Fibroblast of lung (primary cell): ENCODE results near the gene MFSD12. TPM values are rescaled to one million over a fixed set of nuclear protein-coding genes. Genes with fewer than 3 reads are reported as not detected.

Source experiments
- DNase-seq, 2 donors: peaks; one replicate each; pipeline versions ENCODE4 v3.0.0 to v3.0.0-alpha.2; 2010; ENCODE audit warnings: low read depth in 2 of 2
- H2AFZ ChIP-seq: 2 replicates; pipeline ENCODE4 v1.5.1; 2012; ENCODE audit warnings: low read length, control low read depth, inconsistent platforms
- H3K27ac ChIP-seq: 2 replicates; pipeline ENCODE4 v1.5.1; 2011; ENCODE audit warnings: low read length, control low read depth; ENCODE audit not compliant: insufficient read depth
- H3K27me3 ChIP-seq: 2 replicates; pipeline ENCODE4 v1.5.1; 2011; ENCODE audit warnings: mild to moderate bottlenecking, low read length; ENCODE audit not compliant: control insufficient read depth, insufficient read depth
- H3K36me3 ChIP-seq: 2 replicates; pipeline ENCODE4 v1.5.1; 2011; ENCODE audit warnings: low read length; ENCODE audit not compliant: control insufficient read depth, insufficient read depth
- H3K4me1 ChIP-seq: 2 replicates; pipeline ENCODE4 v1.5.1; 2011; ENCODE audit warnings: low read length; ENCODE audit not compliant: control insufficient read depth, insufficient read depth; ENCODE audit errors: extremely low read depth
- H3K4me2 ChIP-seq: 2 replicates; pipeline ENCODE4 v1.5.1; 2011; ENCODE audit warnings: low read length, control low read depth; ENCODE audit not compliant: insufficient read depth; ENCODE audit errors: extremely low read depth
- H3K4me3 ChIP-seq, 4 experiments: fragments of 200-600 bp in 1 of 4; sonication (generic) in 1 of 4; replicated peaks in 1 of 4; 2 replicates each; pipeline ENCODE4 v1.5.1; 2011 to 2016; ENCODE audit warnings: low read length in 4 of 4, low read depth in 3 of 4, mild to moderate bottlenecking in 3 of 4, control low read depth in 2 of 4, inconsistent platforms in 1 of 4, mixed read lengths in 1 of 4; ENCODE audit not compliant: insufficient read depth in 1 of 4; ENCODE audit errors: control extremely low read depth in 1 of 4
- H3K79me2 ChIP-seq: 2 replicates; pipeline ENCODE4 v1.5.1; 2012; ENCODE audit warnings: mild to moderate bottlenecking, low read length, inconsistent platforms; ENCODE audit not compliant: control insufficient read depth, insufficient read depth
- H3K9ac ChIP-seq: 2 replicates; pipeline ENCODE4 v1.5.1; 2011; ENCODE audit warnings: mild to moderate bottlenecking, low read length, control low read depth; ENCODE audit not compliant: insufficient read depth
- H3K9me3 ChIP-seq: 2 replicates; pipeline ENCODE4 v1.5.1; 2012; ENCODE audit warnings: low read depth, low read length; ENCODE audit not compliant: control insufficient read depth, insufficient read depth
- H4K20me1 ChIP-seq: 2 replicates; pipeline ENCODE4 v1.5.1; 2011; ENCODE audit warnings: low read length; ENCODE audit not compliant: control insufficient read depth, insufficient read depth; ENCODE audit errors: extremely low read depth
- CTCF ChIP-seq, 2 donors: IDR thresholded peaks in 1 of 2; conservative IDR thresholded peaks in 1 of 2; 1 replicate in 1 of 2; 2 replicates in 1 of 2; pipeline ENCODE4 v1.5.1; 2011 to 2012; ENCODE audit warnings: low read length in 2 of 2, control low read depth in 1 of 2, inconsistent platforms in 1 of 2, low read depth in 1 of 2, mild to moderate bottlenecking in 1 of 2
- EZH2 ChIP-seq: IDR thresholded peaks from 2 replicates; pipeline ENCODE4 v1.5.1; 2012; ENCODE audit warnings: low read length, control low read depth, mild to moderate bottlenecking; ENCODE audit errors: missing control alignments
- polyA plus RNA-seq, 2 donors: library from polyadenylated mRNA; depleted of rRNA in 1 of 2; stranded (reverse) in 1 of 2; unstranded in 1 of 2; fragments of >200 nt; gene quantifications; 2 replicates each; pipeline ENCODE4 v1.2.1, GENCODE V29; 2011 to 2012; ENCODE audit warnings: missing spikeins in 1 of 2
- total RNA-seq: library from RNA; depleted of rRNA; stranded (reverse); fragments of >200 nt; gene quantifications from 2 replicates; pipeline ENCODE4 v1.2.1, GENCODE V29; 2014

The MFSD12 gene
- total and polyA plus RNA-seq, 2 donors (not counting 1 experiment from before 2014, with no cell fraction given) = 20.6 to 79.9 TPM

GRCh38 chr19:3512562-3513228 lies 44.7 kb downstream of the MFSD12 start:
- H4K20me1 ChIP-seq = no peaks in the 10 kb centered on the region
- peaks cover 17% of the 10 kb centered on the region for H3K36me3 ChIP-seq
- H3K9ac ChIP-seq = no peak overlapping the region
- H3K4me3 ChIP-seq = no peak overlapping the region
- TF ChIP-seq EZH2 (no peak), CTCF (conservative IDR thresholded peaks at IDR 0.05 in 1 of 2, IDR thresholded peaks at IDR 0.05 in 1 of 2; ENCODE audit: low read depth in 1 of 2, low read length in 2 of 2) (no peak)
- peaks cover 92% of the 10 kb centered on the region for H3K79me2 ChIP-seq
- H2AFZ ChIP-seq = no peak overlapping the region
- H3K27ac ChIP-seq = no peak overlapping the region
- no peaks in the 10 kb centered on the region for H3K27me3 ChIP-seq
- H3K4me2 ChIP-seq = no peak overlapping the region
- H3K9me3 ChIP-seq = no peaks in the 10 kb centered on the region
- DNase-seq = no peak
- H3K4me1 ChIP-seq = peaks cover 18% of the 10 kb centered on the region

- H3K9me3 ChIP-seq = no peaks in the 10 kb centered on the region
- no peak overlapping the region for H3K4me3 ChIP-seq
- TF ChIP-seq EZH2 = no peak
- TF ChIP-seq CTCF (conservative IDR thresholded peaks at IDR 0.05 in 1 of 2, IDR thresholded peaks at IDR 0.05 in 1 of 2; ENCODE audit: low read depth in 1 of 2, low read length in 2 of 2) = no peak
- H4K20me1 ChIP-seq = no peaks in the 10 kb centered on the region
- H2AFZ ChIP-seq = no peak overlapping the region
- no peak overlapping the region for H3K4me2 ChIP-seq
- H3K9ac ChIP-seq = no peak overlapping the region
- no peak for DNase-seq
- peaks cover 16% of the 10 kb centered on the region for H3K36me3 ChIP-seq
- no peaks in the 10 kb centered on the region for H3K27me3 ChIP-seq
- H3K27ac ChIP-seq = no peak overlapping the region
- peaks cover 96% of the 10 kb centered on the region for H3K79me2 ChIP-seq
- H3K4me1 ChIP-seq = peaks cover 18% of the 10 kb centered on the region
Measured at GRCh38 chr19:3511506-3512251, 45.7 kb downstream of the MFSD12 start.

- Histone ChIP-seq H3K79me2 (peaks cover 91% of the 10 kb centered on the region), H4K20me1 (no peaks in the 10 kb centered on the region), H3K9ac (no peak overlapping the region), H2AFZ (no peak overlapping the region), H3K4me1 (peaks cover 9% of the 10 kb centered on the region), H3K27ac (no peak overlapping the region), H3K9me3 (no peaks in the 10 kb centered on the region), H3K27me3 (no peaks in the 10 kb centered on the region), H3K4me3 (no peak overlapping the region), H3K4me2 (no peak overlapping the region), H3K36me3 (peaks cover 14% of the 10 kb centered on the region)
- DNase-seq = no peak
- no peak for TF ChIP-seq CTCF (conservative IDR thresholded peaks at IDR 0.05 in 1 of 2, IDR thresholded peaks at IDR 0.05 in 1 of 2; ENCODE audit: low read depth in 1 of 2, low read length in 2 of 2)
- no peak for TF ChIP-seq EZH2
Measured at GRCh38 chr19:3510727-3511126, 46.7 kb downstream of the MFSD12 start.
